Activated T-helper 9 cell treated with anti-CD3 and anti-CD28 coated beads, Interleukin-2, amount 50 U/mL, for 16 hours (primary cell): ENCODE data around the gene ZNF175.
"Not testable (repeated sequence)": the region's sequence is repeated elsewhere in the genome, so short reads cannot be mapped to it uniquely, and the experiment has no call there.

Experiments used
- DNase-seq: peaks from one replicate; pipeline ENCODE4 v3.0.0-alpha.2; 2020; ENCODE audit warnings: low read depth

The ZNF175 gene

DNA sequence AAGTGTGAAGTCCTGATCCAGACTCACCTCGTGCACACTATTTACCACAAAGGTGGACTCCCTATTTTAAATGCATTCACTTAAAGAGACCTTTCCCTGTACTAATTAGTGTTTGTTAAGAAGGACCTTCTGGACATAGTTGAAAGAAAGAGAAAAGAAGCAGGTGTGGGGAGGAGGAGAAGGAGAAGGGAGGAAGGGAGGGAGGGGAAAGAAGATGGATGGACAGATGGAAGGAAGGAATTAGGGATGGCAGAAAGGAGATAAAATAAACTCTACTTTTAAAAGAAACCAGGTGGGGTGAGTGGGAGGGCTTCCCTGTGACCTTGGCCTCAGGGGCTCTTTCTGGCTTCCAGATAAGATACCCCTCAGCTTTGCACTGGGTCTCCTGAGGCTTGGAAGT, 21.4 kb downstream of the ZNF175 start:
- DNase-seq: no peak

DNA sequence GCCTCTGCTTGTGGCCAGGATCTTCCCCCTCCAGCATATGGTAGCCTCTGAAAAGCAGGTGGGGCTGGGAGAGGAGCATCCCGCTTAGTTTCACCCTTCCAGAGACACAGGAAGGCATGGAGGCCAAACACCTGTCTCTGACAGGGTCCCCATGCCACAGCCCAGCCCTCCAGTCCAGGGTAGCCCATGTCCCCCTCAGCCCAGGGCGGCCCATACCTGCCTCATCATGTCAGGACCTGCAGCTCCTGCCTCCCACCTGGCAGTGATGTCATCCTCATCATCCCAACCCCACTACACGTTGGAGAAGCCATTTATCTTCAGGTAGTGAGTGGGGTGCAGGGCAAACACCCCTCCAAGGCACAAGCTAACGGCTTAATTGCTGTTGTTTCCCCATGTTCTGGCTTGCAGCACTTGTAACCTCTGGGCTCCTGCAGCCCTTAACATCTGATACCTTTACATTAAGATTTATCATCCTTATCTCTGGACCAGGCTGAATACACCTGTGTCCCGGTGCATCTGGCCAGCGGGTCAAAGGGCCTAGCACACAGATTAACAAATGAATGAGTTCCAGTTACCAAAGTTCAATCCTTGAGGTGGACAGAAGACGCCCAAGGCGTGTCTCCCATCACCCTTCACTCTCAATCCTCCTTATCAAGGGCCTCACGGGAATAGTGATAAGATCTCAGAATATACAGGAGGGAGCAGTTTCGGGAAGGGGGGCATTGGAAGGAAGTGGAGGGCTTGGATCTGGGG, 22.2 kb downstream of the ZNF175 start:
- DNase-seq: no peak

DNA sequence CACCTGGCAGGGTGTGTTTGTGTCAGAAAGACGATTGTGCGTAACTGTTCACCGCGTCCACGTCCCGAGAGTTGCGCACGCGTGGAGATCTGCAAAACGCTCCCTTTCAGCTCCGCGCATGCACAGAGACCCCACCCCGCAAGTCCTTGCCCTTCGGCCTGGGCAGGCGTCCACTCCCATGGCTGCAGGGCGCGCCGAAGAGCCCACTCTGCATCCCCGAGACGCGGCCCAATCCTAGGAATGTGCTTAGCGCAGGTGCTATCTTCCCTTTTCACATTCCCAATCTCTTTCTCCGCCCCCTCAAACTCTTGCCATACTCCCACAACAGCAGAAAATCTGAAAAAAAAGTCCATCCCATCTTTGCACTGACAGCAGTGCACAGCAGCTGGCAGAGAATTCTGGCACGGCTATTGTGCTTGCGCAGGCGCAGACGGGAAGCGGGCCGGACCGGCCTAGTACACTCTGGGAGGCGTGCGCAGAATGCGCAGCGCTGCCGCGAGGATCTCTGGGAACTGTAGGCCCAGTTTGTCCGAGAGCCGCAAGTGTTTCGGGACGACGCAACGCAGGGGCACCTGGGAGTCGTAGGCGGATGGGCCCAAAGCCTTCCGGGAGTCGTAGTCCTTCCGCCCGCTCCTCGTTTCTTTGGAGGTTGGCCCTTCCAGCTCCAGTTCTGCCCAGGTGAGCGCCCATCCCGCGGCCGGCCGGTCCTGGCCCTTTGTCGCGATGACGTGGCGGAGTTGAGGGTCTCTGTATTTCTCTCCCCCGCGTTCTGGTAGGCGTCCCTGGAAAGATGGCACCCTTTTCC, 23.1 kb downstream of the ZNF175 start:
- peak; percentile 94 for DNase-seq

DNA sequence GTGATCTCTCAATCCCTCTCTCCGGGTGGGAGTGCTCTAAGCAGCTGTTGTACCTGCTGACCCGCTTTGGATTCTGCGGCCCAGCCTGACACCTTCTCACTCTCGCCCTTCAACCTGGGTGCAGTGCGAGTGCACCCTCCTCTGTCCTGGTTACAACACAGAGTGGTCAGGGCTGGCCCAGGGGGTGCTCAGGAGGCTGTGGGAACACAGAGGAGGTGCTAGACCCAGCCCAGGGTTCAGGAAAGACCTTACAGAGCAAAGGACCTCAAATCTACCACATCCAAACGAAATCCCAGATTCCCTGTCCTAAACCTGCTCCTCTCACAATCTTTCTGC, 23.7 kb downstream of the ZNF175 start:
- no peak for DNase-seq

DNA sequence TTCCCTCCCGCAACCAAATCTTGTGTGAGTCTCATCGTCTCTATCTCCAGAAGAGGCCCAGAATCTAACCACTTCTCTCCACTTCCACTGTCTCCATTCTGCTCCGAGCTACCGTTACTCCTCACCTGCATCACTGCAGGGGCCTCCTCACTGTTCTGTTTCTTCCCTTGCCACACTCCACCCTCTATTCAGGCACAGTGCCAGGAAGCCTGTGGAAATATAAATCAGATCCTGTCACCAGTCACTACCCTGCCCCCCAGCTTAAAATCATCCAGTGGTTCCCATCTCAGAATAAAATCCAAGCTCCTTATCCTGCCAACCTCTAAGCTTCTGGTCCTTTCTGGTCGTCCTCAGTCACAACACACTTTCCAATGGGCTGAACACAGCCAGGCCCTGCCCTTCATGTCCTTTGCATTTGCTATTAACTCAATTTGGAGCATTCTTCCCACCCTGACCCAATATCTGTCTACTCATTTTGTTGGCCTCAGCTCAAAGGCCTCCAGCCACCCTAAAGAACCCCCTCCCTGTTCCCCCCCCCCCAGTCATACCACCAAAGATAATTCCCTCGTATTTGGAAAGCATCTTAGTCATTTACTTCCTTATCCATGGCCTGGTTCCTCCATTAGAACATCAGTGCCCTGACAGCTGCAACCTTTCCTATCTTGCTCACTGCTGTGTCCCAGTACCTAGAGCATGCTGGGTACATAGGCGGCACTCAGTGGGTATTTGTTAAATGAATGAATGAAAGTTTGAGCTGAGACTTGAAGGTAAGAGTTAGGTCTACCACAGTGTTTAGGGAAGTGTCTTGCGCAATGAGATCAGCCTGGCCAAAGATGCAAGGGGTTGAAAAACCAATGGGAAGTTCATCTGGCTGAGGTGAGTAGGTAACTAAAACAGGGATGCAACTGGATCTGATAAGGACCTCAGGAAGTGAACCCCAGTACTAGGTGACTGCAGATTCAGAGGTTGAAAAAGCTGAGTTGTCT, 24.4 kb downstream of the ZNF175 start:
- DNase-seq: no peak

DNA sequence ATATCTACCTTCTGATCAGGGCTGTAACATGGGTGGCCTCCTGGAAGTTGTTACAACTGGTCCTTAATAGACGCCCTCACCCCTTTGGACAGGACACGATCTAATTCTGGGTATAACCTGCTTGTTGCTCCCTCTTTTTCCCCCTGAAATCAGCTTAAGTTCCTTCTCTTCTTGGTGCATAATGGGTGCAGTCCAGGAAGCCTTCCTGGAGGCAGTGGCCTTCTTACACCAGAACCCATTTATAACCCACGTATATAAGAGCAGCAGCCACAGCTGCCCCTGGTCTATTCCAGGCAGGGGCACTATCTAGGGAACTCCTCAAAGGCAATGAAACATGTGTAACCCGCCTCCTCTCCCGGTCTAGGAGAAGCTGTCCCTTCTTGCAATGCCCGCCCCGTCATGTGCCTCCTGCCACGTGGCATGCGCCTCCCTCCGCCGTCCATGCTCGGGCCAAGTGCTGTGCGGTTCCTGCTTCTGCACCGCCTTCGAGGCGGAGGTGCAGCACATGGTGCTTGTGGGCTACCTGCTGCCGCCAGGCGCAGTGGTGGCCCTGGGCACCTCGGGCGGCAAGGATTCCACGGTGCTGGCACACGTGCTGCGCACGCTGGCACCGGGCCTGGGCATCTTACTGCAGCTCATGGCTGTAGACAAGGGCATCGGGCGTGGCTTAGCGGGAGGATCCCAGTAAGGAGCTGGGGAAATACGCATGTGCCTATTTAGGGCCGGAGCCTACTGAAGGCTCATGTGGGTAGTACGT, 27.3 kb downstream of the ZNF175 start:
- no peak for DNase-seq

DNA sequence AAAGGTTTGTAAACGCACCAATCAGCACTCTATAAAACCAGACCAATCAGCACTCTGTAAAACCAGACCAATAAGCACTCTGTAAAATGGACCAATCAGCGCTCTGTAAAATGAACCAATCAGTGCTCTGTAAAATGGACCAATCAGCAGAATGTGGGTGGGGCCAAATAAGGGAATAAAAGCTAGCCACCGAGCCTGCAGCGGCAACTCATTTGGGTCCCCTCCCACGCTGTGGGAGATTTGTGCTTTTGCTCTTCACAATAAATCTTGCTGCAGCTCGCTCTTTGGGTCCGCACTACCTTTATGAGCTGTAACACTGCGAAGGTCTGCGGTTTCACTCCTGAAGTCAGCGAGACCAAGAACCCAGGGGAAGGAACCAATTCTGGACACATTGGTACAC, 28.0 kb downstream of the ZNF175 start:
- DNase-seq: no peak

DNA sequence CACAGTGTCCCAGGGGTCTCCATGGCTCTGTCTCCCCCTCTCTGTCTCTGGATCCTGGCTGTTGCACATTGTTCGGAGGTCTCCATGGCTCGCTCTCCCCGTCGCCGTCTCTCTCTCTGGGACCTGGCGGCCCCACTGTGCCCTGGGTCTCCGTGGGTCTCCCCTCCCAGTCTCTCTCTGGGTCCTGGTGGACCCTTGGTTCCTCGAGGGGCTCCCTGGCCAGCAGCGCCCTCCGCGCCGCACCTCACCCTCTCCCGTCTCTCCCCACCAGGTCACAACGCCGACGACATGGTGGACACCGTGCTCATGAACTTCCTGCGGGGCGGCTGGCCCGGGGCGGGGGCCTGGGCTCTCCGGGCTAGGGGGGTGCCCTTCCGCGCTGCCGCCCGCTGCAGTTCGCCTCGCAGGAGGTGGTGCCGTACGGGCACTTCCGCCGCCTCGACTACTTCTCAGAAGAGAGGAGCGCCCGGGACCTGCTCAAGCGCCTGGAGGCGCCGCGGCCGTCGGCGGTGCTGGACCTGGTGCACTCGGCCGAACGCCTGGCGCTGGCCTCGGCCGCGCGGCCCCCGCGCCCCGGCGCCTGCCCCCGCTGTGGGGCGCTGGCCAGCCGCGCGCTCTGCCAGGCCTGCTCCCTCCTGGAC, 30.0 kb downstream of the ZNF175 start:
- no peak for DNase-seq

DNA sequence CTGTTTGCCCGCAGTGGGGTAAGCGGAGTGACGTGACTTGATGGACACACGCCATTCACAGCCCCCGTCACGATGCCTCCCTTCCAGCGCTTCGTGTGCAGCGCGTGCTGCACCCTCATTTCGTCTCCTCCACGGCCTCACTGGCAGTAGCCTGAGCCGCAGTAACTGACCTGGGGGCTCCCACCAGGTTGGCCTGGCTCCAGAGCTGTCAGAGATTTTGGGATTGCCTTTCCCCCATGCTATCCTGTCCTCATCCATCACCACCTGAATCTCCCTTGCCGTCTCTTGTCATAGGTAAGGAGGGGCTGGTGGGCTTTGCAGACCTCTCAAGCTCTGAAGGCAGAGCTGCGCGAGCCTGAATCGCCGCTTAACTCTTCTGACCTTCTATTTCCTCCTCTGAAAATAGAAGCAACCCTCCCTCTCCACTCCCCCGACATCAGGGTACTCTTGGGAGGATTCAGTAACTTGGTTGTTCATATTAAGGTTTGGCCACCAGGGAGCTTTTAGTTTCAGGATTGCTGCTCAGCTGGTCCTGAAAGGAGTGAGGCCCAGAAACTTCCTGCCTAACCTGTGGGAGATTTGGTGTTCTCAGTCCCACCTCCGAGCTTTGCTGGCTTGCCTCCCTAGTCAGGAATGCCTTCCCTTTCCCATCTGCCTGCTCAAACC, 31.2 kb downstream of the ZNF175 start:
- DNase-seq: no peak

DNA sequence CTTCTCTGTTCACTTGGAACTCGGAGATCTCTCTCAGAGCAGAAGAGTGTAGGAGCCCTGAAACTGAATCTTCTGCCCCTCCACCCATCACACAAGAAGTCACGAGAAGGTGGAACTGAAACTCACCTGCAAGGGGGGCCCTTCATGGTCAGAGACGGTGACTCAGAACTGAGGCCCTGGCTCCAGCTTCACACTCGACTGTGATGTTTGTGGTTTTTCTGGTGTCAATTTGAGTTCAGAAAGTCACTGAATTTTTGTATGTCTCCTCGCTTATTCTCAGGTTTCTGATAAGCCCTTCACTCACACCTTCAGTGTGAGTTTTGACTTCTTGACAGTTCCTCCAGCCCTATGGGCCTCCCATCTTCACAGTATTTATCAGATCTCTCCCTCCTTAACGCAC, 36.0 kb downstream of the ZNF175 start:
- DNase-seq: no peak

DNA sequence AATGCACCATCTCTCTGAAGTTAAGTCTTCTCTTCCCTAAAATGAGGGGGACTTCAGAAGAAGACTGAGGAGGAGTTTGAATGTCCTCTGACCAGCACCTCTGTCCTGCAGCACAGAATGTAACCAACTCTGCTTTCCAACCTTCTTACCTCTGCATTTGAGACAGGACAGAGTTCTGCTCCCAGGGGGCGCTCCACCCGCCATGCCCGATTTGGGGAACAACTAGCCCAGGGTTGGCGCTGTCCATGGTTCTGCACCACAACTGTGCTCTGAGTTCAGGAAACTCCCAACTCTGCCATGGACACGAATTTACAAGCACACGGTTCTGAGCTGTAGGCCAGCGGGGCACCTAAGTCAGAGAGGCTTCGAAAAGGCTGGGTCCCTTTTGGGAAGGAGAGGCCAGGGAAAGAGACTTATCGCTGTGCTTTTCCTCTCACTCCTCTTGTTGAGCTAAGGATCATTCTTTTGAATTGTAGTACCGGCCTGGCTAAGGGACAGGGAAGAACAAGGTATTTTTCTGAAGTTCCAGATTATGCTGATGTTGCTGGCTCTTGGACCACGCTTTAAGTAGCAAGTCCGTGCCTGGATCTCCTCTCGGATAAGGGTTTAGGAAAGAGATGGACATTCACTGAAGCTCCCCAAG, 37.0 kb downstream of the ZNF175 start:
- DNase-seq: peak; percentile 23

DNA sequence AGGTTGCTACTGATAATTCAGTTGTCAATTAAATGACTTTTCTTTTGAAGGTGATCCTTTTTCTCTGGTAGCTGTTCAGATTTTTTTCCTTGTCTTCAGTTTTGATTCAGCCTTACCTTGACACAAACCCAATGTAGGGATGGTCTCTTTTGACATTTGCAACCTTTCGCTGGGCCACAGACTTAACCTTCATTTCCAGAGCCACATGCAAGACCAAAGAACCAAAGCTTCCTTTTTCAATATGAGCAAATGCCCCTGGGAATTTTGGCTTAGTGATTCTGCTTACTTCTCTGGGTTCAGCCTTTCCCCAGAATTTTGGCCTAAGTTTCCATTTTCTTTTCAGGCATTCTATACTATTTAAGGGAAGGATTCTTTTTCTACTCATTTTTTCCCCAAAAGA, 39.5 kb downstream of the ZNF175 start:
- no peak for DNase-seq

DNA sequence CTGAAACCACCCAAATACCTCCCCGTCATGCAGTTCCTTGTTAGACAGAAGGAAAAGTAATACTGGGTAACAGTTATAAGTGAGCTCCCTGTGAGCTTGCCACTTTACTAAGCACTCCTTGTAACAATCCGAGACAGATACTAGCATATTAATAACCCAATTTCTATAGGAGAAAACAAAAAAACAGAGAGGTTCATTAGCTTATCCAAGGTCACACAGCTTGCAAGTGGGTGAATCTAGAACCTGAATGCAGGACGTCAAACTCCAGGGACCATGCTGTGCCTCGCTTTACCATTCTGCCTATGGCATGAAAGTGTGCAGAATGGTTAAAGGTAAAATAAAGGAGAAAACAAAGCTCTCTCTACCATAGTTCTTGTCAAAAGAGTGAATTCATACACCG, 43.7 kb downstream of the ZNF175 start:
- DNase-seq: no peak

DNA sequence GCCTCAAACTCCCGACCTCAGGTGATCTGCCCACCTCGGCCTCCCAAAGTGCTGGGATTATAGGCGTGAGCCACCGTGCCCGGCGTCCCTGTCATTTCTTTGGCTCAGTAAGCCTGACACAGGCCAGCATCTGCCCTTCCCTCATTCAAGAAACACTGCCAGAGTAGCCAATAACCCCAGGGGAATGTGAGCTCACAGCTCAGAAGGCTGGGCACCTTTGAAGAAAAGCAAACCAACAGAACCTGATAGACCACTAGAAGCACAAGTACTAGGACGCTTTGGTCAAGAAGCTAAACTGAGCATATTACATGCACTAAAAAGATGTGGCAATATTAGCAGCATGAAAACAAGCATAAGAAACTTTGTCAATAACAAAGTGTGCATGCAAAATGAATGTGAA, 44.9 kb downstream of the ZNF175 start:
- no peak for DNase-seq

DNA sequence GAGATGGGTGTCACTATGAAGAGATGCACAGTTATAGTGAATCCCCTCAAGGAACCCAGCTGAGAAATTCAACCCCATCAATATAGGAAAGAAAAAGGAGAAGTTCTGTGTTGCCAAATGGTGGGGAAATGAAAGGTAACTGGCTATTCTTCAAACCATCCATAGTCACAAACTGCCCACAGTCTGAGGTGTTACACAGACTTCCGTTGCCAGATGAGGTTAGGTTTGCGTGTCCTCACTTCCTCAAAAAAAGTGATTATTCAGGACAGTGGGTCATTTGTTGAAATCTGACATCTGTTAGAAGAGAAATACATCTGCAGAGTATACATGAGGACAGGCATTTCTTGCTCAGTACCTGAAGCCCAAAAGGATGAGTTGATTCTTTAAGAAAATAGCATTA, 50.1 kb downstream of the ZNF175 start:
- no peak for DNase-seq

DNA sequence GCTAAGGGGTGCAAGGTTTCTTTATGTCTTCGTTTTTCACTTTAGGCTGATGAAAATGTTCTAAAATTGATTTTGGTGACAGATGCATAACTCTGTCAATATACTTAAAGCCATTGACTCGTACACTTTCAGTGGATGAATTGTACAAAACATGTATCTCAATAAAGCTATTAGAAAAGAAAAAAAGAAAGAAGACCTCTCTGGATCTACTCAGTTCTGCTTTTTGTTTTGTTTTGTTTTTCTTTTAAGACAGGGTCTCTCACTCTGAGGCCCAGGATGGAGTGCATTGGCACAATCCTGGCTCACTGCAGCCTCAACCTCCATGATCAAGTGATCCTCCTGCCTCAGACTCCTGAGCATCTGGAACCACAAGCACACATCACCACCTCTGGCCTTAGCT, 55.6 kb downstream of the ZNF175 start:
- DNase-seq: no peak

DNA sequence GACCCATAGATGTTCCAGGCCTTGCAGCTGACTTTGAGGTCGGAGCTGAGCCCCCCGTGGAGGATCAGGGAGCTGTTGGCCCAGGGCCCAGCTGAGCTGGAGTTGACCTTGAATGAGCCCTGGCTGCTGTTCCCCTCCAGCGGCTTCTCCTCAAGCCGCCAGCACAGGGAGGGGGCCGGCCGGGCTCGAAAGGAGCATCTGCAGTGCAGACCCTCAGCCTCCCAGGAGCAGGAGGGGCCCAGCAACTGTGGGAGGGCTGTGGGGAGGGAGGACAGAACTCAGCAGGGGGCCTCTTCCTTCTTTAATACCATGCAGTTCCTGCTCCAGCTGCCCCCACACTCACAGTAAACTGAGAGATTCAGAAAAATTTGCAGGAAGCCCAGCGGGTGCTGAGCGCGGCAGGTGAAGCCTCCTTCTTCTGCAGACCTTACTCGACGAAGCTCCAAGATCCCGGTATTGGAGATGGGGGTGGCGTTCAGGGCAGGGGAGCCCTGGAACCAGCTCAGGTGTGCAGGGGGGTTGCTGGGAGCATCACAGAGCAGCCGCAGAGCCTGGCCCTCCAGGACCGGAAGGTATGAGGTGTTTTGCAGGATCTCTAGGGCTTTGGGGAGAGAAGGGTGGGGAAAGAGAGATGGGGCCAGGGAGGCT, 56.5 kb downstream of the ZNF175 start:
- no peak for DNase-seq

DNA sequence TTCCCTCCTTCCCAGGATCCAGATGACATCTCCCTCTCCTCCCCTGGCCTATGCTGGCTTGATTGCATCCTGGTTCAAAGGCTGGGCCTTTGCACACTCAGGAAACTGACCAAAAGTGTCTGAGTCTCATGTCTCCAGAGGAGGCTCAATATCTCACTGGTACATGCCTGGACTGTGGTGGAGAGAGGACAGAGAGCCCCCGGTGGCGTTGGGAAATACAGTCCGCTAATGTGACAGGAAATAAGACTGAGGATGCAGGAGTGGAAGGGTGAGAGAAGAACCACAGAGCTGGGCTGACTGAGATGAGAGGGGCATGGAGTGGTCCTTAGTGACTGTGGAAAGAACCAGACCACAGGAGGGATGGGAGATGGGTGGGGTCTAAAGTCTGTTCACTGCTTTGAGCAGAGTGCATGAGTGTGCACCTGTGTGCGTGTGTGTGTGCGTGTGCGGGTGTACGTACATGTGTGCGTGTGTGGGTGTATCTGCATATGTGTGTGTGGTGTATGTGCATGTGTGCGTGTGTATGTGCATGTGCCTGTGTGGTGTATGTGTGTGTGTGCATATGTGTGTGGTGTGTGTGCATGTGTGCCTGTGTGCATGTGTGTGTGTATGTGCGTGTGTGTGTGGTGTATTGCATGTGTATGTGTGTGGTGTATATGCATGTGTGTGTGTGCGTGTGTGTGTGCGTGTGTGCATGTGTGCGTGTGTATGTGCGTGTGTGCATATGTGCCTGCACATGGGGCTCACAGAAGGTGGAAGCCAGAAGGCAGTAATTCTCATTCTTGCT, 57.3 kb downstream of the ZNF175 start:
- DNase-seq: no peak

DNA sequence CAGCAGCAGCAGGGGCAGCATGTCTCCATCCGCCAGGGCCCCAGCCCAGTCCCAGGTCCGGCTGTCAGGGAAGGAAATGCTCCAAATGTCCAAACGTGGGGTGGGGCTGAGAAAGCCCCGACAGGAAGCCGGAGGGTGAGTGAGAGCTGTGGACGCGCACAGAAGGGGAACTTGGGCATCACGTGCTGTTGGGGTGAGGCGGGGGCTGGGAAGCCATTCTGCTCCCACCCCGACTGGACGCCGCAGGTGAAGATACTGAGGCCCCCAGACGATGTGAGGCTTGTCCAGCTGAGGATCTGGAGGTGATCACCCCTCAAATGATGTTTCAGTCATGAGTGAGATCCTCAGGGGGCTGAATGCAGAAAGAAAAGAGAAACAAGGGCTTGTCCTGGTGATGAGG, 59.2 kb downstream of the ZNF175 start, which contains the start of gene SIGLEC5:
SIGLEC5 (minus strand) TSS at position 87 of the 400 bp plus-strand sequence; CDS start at position 21, 66 bp downstream.
- not testable (repeated sequence) for DNase-seq
